AG09309 (cell line): ENCODE results near the gene MEIS3.
A peak's percentile ranks its signal among the peaks of the same experiment; 100 is the strongest.
"Not testable (repeated sequence)": the region's sequence is repeated elsewhere in the genome, so short reads cannot be mapped to it uniquely, and the experiment has no call there.

Source experiments
- DNase-seq: peaks from one replicate; pipeline ENCODE4 v3.0.0-alpha.2; 2010; ENCODE audit warnings: low read depth
- H3K4me3 ChIP-seq: 2 replicates; pipeline ENCODE4 v1.5.1; 2011; ENCODE audit warnings: mild to moderate bottlenecking, low read depth, low read length, moderate library complexity; ENCODE audit not compliant: control insufficient read depth
- TF ChIP-seq, protein P1 (sequence below): IDR thresholded peaks from 2 replicates; pipeline ENCODE4 v1.5.1; 2011; ENCODE audit warnings: mild to moderate bottlenecking, low read depth, low read length, inconsistent platforms; ENCODE audit not compliant: insufficient read depth, control insufficient read depth; ENCODE audit errors: missing control alignments

The MEIS3 gene

GRCh38 chr19:47417107-47417745 lies 2.1 kb downstream of the MEIS3 start:
- TF ChIP-seq, protein P1, sequence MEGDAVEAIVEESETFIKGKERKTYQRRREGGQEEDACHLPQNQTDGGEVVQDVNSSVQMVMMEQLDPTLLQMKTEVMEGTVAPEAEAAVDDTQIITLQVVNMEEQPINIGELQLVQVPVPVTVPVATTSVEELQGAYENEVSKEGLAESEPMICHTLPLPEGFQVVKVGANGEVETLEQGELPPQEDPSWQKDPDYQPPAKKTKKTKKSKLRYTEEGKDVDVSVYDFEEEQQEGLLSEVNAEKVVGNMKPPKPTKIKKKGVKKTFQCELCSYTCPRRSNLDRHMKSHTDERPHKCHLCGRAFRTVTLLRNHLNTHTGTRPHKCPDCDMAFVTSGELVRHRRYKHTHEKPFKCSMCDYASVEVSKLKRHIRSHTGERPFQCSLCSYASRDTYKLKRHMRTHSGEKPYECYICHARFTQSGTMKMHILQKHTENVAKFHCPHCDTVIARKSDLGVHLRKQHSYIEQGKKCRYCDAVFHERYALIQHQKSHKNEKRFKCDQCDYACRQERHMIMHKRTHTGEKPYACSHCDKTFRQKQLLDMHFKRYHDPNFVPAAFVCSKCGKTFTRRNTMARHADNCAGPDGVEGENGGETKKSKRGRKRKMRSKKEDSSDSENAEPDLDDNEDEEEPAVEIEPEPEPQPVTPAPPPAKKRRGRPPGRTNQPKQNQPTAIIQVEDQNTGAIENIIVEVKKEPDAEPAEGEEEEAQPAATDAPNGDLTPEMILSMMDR: no peak
- DNase-seq: no peak
- peak overlapping the region; percentile 78; the same call in 1 of the 2 replicates for H3K4me3 ChIP-seq

DNA sequence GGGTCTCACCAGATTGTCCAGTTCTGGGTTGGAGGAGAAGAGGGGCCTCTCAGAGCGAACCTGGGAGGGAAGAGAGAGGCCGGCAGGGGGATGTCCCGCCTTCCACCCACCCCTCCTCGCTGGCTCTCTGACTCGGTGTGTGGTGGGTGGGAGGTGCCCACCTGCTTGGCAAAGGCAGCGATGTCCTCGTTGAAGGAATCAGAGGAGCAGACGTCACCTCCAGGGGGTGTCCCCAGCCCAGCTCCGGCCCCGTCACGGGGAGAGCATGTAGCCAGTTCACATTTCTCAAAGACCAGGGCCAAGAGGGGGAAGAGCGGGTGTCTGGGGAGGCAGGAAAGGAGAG lies 2.7 kb downstream of the MEIS3 start:
- DNase-seq: no peak
- H3K4me3 ChIP-seq: no peak overlapping the region

GRCh38 chr19:47415953-47416642 lies 3.2 kb downstream of the MEIS3 start:
- TF ChIP-seq, protein P1: no peak
- no peak for DNase-seq
- no peak overlapping the region for H3K4me3 ChIP-seq

More for the DNA sequence above, 2.7 kb downstream of the MEIS3 start:
- TF ChIP-seq, protein P1: no peak

- TF ChIP-seq, protein P1: no peak
These were observed 4.9 kb downstream of the MEIS3 start for GRCh38 chr19:47414469-47414868.

DNA sequence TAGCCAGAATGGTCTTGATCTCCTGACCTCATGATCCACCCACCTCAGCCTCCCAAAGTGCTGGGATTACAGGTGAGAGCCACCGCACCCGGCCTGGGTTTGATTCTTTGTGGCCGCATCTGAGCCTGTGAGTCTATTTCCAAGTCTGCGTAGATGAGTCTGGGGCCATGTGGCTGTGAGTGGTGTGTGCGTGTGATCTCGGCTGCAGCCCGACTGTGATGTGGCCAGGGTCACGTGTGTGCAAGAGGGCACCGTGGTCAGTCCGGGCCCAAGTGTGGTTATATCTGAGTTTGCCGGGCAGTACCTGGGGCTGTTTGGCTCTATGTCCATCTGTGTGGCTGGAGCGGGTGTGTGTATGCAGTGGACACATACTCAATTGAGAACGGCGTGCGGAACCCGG lies 5.4 kb downstream of the MEIS3 start:
- no peak for DNase-seq
- no peak overlapping the region for H3K4me3 ChIP-seq
- TF ChIP-seq, protein P1: no peak

More at GRCh38 chr19:47414469-47414868, 4.9 kb downstream of the MEIS3 start:
- no peak for DNase-seq
- H3K4me3 ChIP-seq: no peak overlapping the region

DNA sequence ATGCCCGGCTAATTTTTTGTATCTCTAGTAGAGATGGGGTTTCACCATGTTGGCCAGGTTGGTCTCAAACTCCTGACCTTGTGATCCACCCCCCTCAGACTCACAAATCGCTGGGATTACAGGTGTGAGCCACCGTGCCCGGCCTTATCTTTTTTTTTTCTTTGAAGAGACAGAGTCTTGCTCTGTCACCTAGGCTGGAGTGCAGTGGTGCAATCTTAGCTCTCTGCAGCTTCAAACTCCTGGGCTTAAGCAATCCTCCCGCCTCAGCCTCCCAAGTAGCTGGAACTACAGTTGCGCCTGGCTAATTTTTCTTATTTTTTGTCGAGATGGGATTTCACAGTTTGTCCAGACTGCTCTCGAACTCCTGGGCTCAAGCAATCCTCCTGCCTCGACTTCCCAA lies 7.6 kb downstream of the MEIS3 start:
- not testable (repeated sequence) for H3K4me3 ChIP-seq, DNase-seq

- no peak overlapping the region for H3K4me3 ChIP-seq
- TF ChIP-seq, protein P1: no peak
- DNase-seq: no peak
These were observed 8.2 kb downstream of the MEIS3 start for GRCh38 chr19:47411101-47411500.
